GM13976 (cell line): ENCODE measurements around the gene FUNDC2.
"Not testable (repeated sequence)": the region's sequence is repeated elsewhere in the genome, so short reads cannot be mapped to it uniquely, and the experiment has no call there.

Source experiments
- DNase-seq: peaks from one replicate; pipeline ENCODE4 v3.0.0; 2012; ENCODE audit warnings: low spot score
- CTCF ChIP-seq: IDR thresholded peaks from 2 replicates; pipeline ENCODE4 v1.5.1; 2012; ENCODE audit warnings: borderline replicate concordance, mild to moderate bottlenecking; ENCODE audit not compliant: insufficient read depth; ENCODE audit errors: extremely low read depth, missing control alignments, control extremely low read depth
- in situ Hi-C: fragments of 300-500 bp; cut with MboI; formaldehyde crosslinking; loops from one replicate; pipeline ENCODE4 v1.12.0; 2022; ENCODE audit warnings: low sequenced_read_pairs, mixed read lengths, inconsistent platforms; ENCODE audit not compliant: unreplicated experiment

FUNDC2 gene

DNA sequence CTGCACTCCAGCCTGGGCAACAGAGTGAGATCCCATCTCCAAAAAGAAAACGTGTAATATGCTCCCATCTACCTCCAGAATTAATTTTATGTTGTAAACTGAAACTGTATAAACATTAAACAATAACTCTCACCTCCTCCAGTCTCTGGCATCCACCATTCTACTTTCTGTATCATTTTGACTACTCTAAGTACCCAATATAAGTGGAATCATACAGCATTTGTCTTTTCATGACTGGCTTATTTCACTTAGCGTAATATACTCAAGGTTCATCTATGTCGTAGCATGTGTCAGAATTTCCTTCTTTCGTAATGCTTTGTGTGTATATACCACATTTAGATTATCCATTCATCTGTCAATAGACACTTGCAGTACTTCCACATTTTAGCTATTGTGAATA lies 24.8 kb upstream of the FUNDC2 start:
- in situ Hi-C loops, result no loop called here
- DNase-seq, result no peak
- no peak for TF ChIP-seq CTCF

DNA sequence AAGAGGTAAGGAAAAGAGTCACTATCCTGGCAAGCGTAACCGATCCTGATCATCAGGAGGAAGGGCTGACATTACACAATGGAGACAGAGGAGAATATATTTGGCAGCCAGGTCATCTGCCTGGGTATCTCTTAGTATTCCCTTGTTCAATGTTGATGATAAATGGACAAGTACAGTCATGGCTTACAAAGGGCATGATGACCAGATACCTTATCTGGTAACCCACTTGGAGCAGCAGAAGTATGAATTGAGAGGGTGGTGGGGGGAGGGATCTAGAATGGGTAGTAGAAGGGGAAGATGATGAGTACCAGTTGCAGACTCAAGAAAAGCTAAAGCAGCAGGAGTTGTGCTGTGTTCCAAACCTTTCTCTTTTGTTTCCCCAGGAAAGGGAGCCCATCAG lies 21.5 kb upstream of the FUNDC2 start:
- in situ Hi-C loops, result no loop called here

DNA sequence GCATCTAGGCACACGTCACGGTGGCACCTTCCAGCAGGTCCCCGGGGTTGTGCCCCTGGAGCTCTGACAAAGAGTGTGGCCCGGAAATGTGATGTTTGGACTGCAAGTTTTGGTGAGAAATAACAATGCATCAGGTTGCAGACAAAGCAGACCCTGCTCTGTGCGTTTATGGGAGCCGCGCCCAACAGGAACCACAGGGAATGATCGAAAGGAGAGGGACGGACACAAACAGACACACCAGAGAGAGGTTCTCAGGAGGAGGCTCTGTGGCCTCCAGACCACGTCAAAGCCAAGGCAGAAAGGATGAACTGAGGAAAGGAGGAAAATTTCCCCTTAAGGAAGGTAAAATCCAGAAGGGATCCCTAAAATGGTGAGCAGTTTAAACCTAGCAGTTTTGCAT lies 20.3 kb upstream of the FUNDC2 start:
- in situ Hi-C loops, result not testable (repeated sequence)

More for the DNA sequence above, 21.5 kb upstream of the FUNDC2 start:
- no peak for DNase-seq
- no peak for TF ChIP-seq CTCF

DNA sequence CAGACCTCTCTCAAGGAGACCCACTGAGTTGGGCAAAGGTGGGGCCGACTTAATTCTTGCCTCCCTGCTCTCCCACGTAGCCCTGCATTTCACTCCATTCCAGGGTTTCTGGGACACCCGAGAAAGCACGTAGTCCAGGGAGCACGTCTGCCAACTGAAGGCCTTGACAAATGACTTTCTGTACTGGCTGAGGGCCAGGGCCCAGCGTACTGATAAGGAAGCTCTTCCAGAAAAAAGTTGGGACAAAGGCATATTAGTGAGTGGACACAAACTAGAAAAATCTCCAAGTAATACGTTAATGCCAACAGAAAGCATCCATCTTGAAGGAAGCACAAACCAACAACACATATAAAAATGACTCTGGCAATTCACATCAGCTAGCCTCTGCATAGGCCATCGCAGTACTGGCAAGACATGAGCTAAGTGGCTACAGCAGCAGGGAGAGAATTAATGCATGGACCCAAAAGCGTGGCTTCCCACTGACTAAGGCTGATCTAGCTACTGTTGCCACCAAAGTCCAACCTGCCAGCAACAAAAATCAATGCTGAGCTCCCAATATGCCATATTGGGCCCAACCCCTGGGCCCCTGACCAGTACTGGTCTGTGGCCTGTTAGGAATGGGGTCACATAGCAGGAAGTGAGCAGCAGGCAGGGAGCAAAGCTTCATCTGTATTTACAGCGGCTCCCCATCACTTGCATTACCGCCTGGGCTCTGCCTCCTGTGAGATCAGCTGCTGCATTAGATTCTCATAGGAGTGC lies 19.6 kb upstream of the FUNDC2 start:
- DNase-seq, in situ Hi-C loops: not testable (repeated sequence)

More for the DNA sequence above, 20.3 kb upstream of the FUNDC2 start:
- DNase-seq, result not testable (repeated sequence)

GRCh38 chrX:155008578-155008977 lies 18.1 kb upstream of the FUNDC2 start:
- DNase-seq, in situ Hi-C loops: not testable (repeated sequence)

DNA sequence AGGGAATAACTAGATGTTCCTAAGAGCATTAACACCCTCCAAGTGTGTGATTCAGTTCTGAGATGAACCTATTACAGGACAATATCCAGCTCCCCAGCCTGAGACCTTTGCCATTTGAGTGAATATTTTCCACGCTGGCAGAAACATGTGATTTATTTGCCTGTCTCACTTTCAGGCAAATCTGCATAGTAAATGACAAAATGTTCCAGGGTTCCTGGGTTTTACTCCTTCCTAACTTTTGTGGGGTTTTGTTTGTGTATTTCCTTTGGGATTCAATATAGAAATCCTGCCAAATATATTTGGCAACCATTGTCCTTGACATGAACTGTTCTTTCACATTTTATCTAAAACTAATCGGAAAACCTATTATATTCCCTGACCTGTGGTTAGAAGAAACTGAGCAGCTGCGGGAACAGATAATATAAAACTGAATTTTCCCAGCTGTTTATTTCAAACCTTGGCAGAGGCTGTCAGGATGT lies 16.6 kb upstream of the FUNDC2 start:
- TF ChIP-seq CTCF, result no peak
- DNase-seq, result no peak
- in situ Hi-C loops, result no loop called here

DNA sequence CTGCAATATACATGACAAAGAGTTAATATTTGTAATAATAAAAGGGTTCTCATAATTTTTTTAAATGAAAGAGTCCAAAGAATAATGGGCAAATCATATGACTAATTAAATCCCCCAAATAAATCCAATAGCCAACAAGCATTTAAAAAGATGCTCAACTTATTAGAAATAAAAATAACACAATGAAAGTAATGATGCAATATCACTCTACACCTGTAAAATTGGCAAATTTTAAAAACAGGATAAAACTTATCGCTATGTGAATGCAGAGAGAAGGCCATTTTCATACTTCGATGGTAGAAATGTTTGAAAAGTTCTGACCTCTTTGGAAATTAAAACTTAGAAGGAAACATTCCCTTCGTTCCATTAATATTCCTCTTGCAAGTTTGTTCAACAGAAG lies 6.1 kb upstream of the FUNDC2 start:
- TF ChIP-seq CTCF, result no peak
- DNase-seq, result no peak
- in situ Hi-C loops, result no loop called here

DNA sequence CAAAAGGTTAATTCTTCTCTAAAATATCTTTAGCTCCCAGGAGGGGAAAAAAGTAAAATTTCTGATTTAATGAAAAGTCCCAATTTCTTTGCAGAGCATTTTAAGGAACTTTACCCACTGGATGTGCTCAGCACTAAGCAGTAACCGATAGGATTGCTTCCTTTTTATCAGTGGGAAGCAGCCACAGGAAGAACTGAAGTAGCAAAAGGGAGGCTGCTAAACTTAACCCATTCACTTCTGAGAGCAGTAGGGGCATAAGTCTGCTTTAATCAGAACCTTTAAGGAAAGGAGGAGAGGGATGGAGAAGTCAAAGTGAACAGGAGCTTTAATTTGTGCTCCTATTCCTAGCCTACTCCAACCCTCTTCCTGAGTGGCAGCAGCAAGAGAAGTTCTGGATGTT lies 4.1 kb upstream of the FUNDC2 start, which contains the start of gene F8:
TSS of gene F8 (minus strand) at position 139 of the 400 bp plus-strand sequence. CDS start 171 bp downstream, outside the sequence.
- DNase-seq, result no peak
- in situ Hi-C loops, result no loop called here
- TF ChIP-seq CTCF, result no peak
